Mammary epithelial cell (primary cell): Measurements from ENCODE around the gene ATXN1.

Experiments used
- EZH2 ChIP-seq: IDR thresholded peaks from 2 replicates; pipeline ENCODE4 v1.6.1; 2012; ENCODE audit warnings: low read length, inconsistent platforms, borderline replicate concordance
- TF ChIP-seq, protein P1 (sequence below), 2 donors: IDR thresholded peaks in 1 of 2; conservative IDR thresholded peaks in 1 of 2; 2 replicates each; pipeline ENCODE4 v1.5.1; 2011 to 2012; ENCODE audit warnings: inconsistent platforms in 2 of 2, low read length in 2 of 2, mild to moderate bottlenecking in 2 of 2, control low read depth in 1 of 2, low read depth in 1 of 2; ENCODE audit not compliant: insufficient read depth in 1 of 2; ENCODE audit errors: extremely low read depth in 1 of 2

DNA sequence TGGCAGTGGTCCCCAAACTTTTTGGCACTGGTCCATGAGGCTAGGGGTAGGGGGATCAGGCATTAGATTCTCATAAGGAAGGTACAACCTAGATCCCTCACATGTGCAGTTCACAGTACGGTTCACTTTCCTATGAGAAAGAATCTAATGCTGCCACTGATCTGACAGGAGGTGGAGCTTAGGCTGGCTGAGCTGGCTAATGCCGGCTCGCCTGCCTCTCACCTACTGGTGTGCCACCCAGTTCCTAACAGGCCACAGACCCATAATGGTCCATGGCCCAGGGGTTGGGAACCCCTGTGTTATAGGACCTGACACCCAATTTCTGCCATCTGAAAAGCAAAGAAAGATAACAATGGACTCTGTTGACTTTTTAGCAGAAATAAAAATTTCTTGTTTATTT, 323.3 kb downstream of the ATXN1 start:
- TF ChIP-seq, protein P1, sequence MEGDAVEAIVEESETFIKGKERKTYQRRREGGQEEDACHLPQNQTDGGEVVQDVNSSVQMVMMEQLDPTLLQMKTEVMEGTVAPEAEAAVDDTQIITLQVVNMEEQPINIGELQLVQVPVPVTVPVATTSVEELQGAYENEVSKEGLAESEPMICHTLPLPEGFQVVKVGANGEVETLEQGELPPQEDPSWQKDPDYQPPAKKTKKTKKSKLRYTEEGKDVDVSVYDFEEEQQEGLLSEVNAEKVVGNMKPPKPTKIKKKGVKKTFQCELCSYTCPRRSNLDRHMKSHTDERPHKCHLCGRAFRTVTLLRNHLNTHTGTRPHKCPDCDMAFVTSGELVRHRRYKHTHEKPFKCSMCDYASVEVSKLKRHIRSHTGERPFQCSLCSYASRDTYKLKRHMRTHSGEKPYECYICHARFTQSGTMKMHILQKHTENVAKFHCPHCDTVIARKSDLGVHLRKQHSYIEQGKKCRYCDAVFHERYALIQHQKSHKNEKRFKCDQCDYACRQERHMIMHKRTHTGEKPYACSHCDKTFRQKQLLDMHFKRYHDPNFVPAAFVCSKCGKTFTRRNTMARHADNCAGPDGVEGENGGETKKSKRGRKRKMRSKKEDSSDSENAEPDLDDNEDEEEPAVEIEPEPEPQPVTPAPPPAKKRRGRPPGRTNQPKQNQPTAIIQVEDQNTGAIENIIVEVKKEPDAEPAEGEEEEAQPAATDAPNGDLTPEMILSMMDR (conservative IDR thresholded peaks at IDR 0.05 in 1 of 2, IDR thresholded peaks at IDR 0.05 in 1 of 2; ENCODE audit: extremely low read depth in 1 of 2, insufficient read depth in 1 of 2, low read depth in 1 of 2, low read length in 2 of 2), result no peak
- no peak for TF ChIP-seq EZH2
